BJ (cell line): ENCODE measurements around the gene NEK5. TPM values are rescaled to one million over a fixed set of nuclear protein-coding genes. Genes with fewer than 3 reads are reported as not detected.

Experiments used
- CTCF ChIA-PET: fragments of 350-600 bp; formaldehyde crosslinking; extraction: SDS; loops from one replicate; lab custom pipeline; 2021; ENCODE audit warnings: antibody characterized with exemption, inconsistent platforms; lab: Yijun Ruan, JAX
- POLR2A ChIA-PET: fragments of 300-600 bp; sonication (Branson Sonifier 250); formaldehyde crosslinking; extraction: SDS; loops from one replicate; lab custom pipeline; 2021; ENCODE audit warnings: antibody characterized with exemption; lab: Charles Lee
- DNase-seq: peaks from one replicate; pipeline ENCODE4 v3.0.0-alpha.2; 2011; ENCODE audit warnings: low read depth
- H3K27me3 ChIP-seq: 2 replicates; pipeline ENCODE4 v1.6.0; 2011; ENCODE audit warnings: low read length; ENCODE audit not compliant: control insufficient read depth, insufficient read depth
- H3K36me3 ChIP-seq: 2 replicates; pipeline ENCODE4 v1.5.1; 2011; ENCODE audit warnings: low read length; ENCODE audit not compliant: control insufficient read depth, insufficient read depth
- H3K4me3 ChIP-seq: 2 replicates; pipeline ENCODE4 v1.5.1; 2011; ENCODE audit warnings: low read depth, mild to moderate bottlenecking, control low read depth, low read length
- polyA plus RNA-seq: library from polyadenylated mRNA; depleted of rRNA; stranded (reverse); fragments of >200 nt; gene quantifications from 2 replicates; pipeline ENCODE4 v1.2.3, GENCODE V29; 2011
- TF ChIP-seq, protein P1 (sequence below): IDR thresholded peaks from 2 replicates; pipeline ENCODE4 v1.5.1; 2011; ENCODE audit warnings: low read depth, mild to moderate bottlenecking, control low read depth, inconsistent platforms, low read length, moderate library complexity; ENCODE audit not compliant: insufficient read depth

Gene NEK5
- polyA plus RNA-seq, 1 experiment = 0.04 TPM

- CTCF ChIA-PET = no interaction called here
- Histone ChIP-seq H3K4me3 (no peak overlapping the region), H3K36me3 (no peaks in the 10 kb centered on the region), H3K27me3 (no peaks in the 10 kb centered on the region; the same call in none of the 2 replicates)
- TF ChIP-seq, protein P1, sequence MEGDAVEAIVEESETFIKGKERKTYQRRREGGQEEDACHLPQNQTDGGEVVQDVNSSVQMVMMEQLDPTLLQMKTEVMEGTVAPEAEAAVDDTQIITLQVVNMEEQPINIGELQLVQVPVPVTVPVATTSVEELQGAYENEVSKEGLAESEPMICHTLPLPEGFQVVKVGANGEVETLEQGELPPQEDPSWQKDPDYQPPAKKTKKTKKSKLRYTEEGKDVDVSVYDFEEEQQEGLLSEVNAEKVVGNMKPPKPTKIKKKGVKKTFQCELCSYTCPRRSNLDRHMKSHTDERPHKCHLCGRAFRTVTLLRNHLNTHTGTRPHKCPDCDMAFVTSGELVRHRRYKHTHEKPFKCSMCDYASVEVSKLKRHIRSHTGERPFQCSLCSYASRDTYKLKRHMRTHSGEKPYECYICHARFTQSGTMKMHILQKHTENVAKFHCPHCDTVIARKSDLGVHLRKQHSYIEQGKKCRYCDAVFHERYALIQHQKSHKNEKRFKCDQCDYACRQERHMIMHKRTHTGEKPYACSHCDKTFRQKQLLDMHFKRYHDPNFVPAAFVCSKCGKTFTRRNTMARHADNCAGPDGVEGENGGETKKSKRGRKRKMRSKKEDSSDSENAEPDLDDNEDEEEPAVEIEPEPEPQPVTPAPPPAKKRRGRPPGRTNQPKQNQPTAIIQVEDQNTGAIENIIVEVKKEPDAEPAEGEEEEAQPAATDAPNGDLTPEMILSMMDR = no peak
- POLR2A ChIA-PET = no interaction called here
- no peak for DNase-seq
These were observed 122.2 kb downstream of the NEK5 start for GRCh38 chr13:52006523-52007245.

GRCh38 chr13:52005841-52006522, 122.9 kb downstream of the NEK5 start:
- DNase-seq = no peak
- ChIA-PET POLR2A (no interaction called here), CTCF (no interaction called here)
- no peak overlapping the region for H3K4me3 ChIP-seq
- H3K36me3 ChIP-seq = no peaks in the 10 kb centered on the region
- H3K27me3 ChIP-seq = no peaks in the 10 kb centered on the region; the same call in none of the 2 replicates
- TF ChIP-seq, protein P1 = no peak

DNA sequence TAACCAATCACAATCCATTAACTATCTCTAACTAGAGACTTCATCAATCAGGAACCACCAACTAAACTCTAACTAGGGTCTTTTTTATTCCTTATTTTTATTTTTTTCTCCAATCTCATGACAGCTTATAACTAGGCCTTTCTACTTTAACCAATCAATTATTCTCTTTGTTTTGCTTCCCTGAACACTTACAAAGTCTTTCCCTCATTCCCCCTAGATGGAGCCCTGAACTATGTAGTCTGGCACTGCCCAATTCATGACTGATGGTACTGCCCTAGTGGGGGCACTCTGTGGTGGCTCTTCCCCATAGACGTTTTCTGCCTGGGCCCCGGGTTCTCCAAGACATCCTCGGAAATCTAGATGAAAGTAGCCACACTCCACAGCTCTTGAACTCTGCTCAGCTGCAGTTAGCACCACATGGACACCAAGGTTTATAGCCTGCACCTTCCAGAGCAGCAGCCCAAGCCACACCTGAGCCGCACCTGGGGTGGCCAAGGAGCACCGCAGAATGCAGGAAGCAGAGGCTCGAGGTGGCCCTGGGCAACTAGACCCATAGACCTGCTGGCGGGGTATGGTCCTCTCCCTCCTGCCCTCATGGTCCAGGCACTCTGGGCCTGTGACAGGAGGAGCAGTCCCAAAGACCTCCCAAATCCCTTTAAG, 124.2 kb downstream of the NEK5 start:
- POLR2A ChIA-PET = no interaction called here

GRCh38 chr13:52003541-52003940, 125.3 kb downstream of the NEK5 start:
- ChIA-PET POLR2A (no interaction called here), CTCF (interaction anchor here (1.0 to 1.2 kb wide), 2 partner anchors 35 to 128 kb away, joined by 3 to 4 read pairs; no protein-coding TSS in a partner anchor)
- TF ChIP-seq, protein P1 = no peak

More for the DNA sequence above, 124.2 kb downstream of the NEK5 start:
- H3K27me3 ChIP-seq = peaks cover 1% of the 10 kb centered on the region
- no peaks in the 10 kb centered on the region for H3K36me3 ChIP-seq
- CTCF ChIA-PET = interaction anchor here (0.5 to 1.3 kb wide), 3 partner anchors 13 to 466 kb away, joined by 4 read pairs; no protein-coding TSS in a partner anchor
- TF ChIP-seq, protein P1 = no peak
- H3K4me3 ChIP-seq = no peak overlapping the region
- no peak for DNase-seq

GRCh38 chr13:52002361-52002760, 126.5 kb downstream of the NEK5 start:
- TF ChIP-seq, protein P1 = no peak
- no peak for DNase-seq
- Histone ChIP-seq H3K36me3 (no peaks in the 10 kb centered on the region), H3K27me3 (peaks cover 7% of the 10 kb centered on the region), H3K4me3 (no peak overlapping the region)
- POLR2A ChIA-PET = no interaction called here
- CTCF ChIA-PET = interaction anchor here (0.7 to 2.8 kb wide), 7 partner anchors 7 to 125 kb away, joined by 3 to 11 read pairs (median 3); no protein-coding TSS in a partner anchor

More at GRCh38 chr13:52003541-52003940, 125.3 kb downstream of the NEK5 start:
- no peak for DNase-seq
- Histone ChIP-seq H3K36me3 (no peaks in the 10 kb centered on the region), H3K4me3 (no peak overlapping the region), H3K27me3 (peaks cover 7% of the 10 kb centered on the region)
